IMR-90 (cell line): ENCODE data around the gene TRPC3. TPM values are rescaled to one million over a fixed set of nuclear protein-coding genes. Genes with fewer than 3 reads are reported as not detected.

Experiments used
- ATAC-seq: fragments of 200-7000 bp; cut with Tn5 transposase; 2 replicates; pipeline ENCODE4 v1.9.1; 2020; ENCODE audit warnings: low read depth, mild to moderate bottlenecking, moderate library complexity
- BruUV-seq: library from RNA; stranded (reverse); fragments of 400-500 nt; replicated peaks from 2 replicates; lab custom pipeline; 2021; lab: Mats Ljungman, UMichigan
- CTCF ChIA-PET: fragments of 300-600 bp; formaldehyde crosslinking; extraction: SDS; loops from one replicate; lab custom pipeline; 2021; ENCODE audit warnings: antibody characterized with exemption; lab: Yijun Ruan, JAX
- POLR2A ChIA-PET: fragments of 300-600 bp; sonication (Branson Sonifier 250); formaldehyde crosslinking; loops from one replicate; lab custom pipeline; 2022; ENCODE audit warnings: antibody characterized with exemption; ENCODE audit not compliant: unreplicated experiment; lab: Charles Lee
- DNase-seq: peaks from one replicate; pipeline ENCODE4 v3.0.0; 2013
- H2AFZ ChIP-seq: replicated peaks from 2 replicates; pipeline ENCODE3; 2013; ENCODE audit warnings: low read length, mild to moderate bottlenecking; ENCODE audit not compliant: poor library complexity
- H2AK5ac ChIP-seq: 2 replicates; pipeline ENCODE4 v1.6.1; 2013; ENCODE audit warnings: low read depth, low read length, inconsistent platforms
- H2AK9ac ChIP-seq: replicated peaks from 2 replicates; pipeline ENCODE3; 2013; ENCODE audit warnings: mild to moderate bottlenecking, low read depth, low read length, moderate library complexity; ENCODE audit not compliant: poor library complexity
- H2BK120ac ChIP-seq: 2 replicates; pipeline ENCODE4 v1.6.1; 2013; ENCODE audit warnings: low read depth, low read length, inconsistent platforms
- H2BK15ac ChIP-seq: 3 replicates; pipeline ENCODE4 v1.6.1; 2013; ENCODE audit warnings: low read depth, low read length, inconsistent platforms
- H2BK20ac ChIP-seq: 2 replicates; pipeline ENCODE4 v1.6.1; 2013; ENCODE audit warnings: low read depth, mild to moderate bottlenecking, inconsistent platforms, low read length, moderate library complexity
- H2BK5ac ChIP-seq: 2 replicates; pipeline ENCODE4 v1.6.1; 2013; ENCODE audit warnings: mild to moderate bottlenecking, low read depth, low read length, inconsistent platforms; ENCODE audit not compliant: poor library complexity, severe bottlenecking
- H3K14ac ChIP-seq: replicated peaks from 2 replicates; pipeline ENCODE4 v1.6.1; 2013; ENCODE audit warnings: low read depth, low read length, inconsistent platforms
- H3K18ac ChIP-seq: 2 replicates; pipeline ENCODE4 v1.6.1; 2013; ENCODE audit warnings: low read depth, low read length, control low read depth
- H3K23ac ChIP-seq: 2 replicates; pipeline ENCODE4 v1.6.1; 2013; ENCODE audit warnings: low read depth, low read length, inconsistent platforms
- H3K27ac ChIP-seq: 2 replicates; pipeline ENCODE4 v1.5.1; 2013; ENCODE audit warnings: mild to moderate bottlenecking, control low read depth, low read length; ENCODE audit not compliant: insufficient read depth
- H3K27me3 ChIP-seq: 2 replicates; pipeline ENCODE4 v1.6.1; 2013; ENCODE audit warnings: low read length; ENCODE audit not compliant: control insufficient read depth, insufficient read depth
- H3K36me3 ChIP-seq: 2 replicates; pipeline ENCODE4 v1.6.1; 2013; ENCODE audit warnings: low read length, mixed read lengths; ENCODE audit not compliant: control insufficient read depth, insufficient read depth
- H3K4ac ChIP-seq: 2 replicates; pipeline ENCODE4 v1.6.1; 2013; ENCODE audit warnings: low read depth, low read length, inconsistent platforms
- H3K4me1 ChIP-seq: 2 replicates; pipeline ENCODE4 v1.6.1; 2013; ENCODE audit warnings: low read length, mixed read lengths; ENCODE audit not compliant: control insufficient read depth, insufficient read depth
- H3K4me2 ChIP-seq: 2 replicates; pipeline ENCODE4 v1.6.1; 2013; ENCODE audit warnings: low read depth, mild to moderate bottlenecking, control low read depth, low read length, moderate library complexity
- H3K4me3 ChIP-seq: 2 replicates; pipeline ENCODE4 v1.5.1; 2013; ENCODE audit warnings: low read depth, mild to moderate bottlenecking, control low read depth, low read length, moderate library complexity; ENCODE audit not compliant: insufficient read depth
- H3K56ac ChIP-seq: 2 replicates; pipeline ENCODE4 v1.6.1; 2013; ENCODE audit warnings: low read length, inconsistent platforms; ENCODE audit not compliant: insufficient read depth; ENCODE audit errors: extremely low read depth
- H3K79me1 ChIP-seq, 2 experiments: 2 replicates each; pipeline ENCODE4 v1.6.1; 2013; ENCODE audit warnings: low read length in 2 of 2, inconsistent platforms in 1 of 2, low read depth in 1 of 2
- H3K9ac ChIP-seq: 2 replicates; pipeline ENCODE4 v1.6.1; 2013; ENCODE audit warnings: low read depth, low read length, control low read depth
- H3K9me1 ChIP-seq: 2 replicates; pipeline ENCODE4 v1.6.1; 2013; ENCODE audit warnings: low read length, inconsistent platforms; ENCODE audit not compliant: insufficient read depth
- H3K9me3 ChIP-seq: 2 replicates; pipeline ENCODE4 v1.6.1; 2013; ENCODE audit warnings: low read length; ENCODE audit not compliant: control insufficient read depth, insufficient read depth
- H4K20me1 ChIP-seq: 2 replicates; pipeline ENCODE4 v1.6.1; 2013; ENCODE audit warnings: low read length, inconsistent platforms; ENCODE audit not compliant: insufficient read depth
- H4K5ac ChIP-seq: 2 replicates; pipeline ENCODE4 v1.6.1; 2013; ENCODE audit warnings: mild to moderate bottlenecking, low read depth, low read length, control low read depth
- H4K8ac ChIP-seq, 2 experiments: 2 replicates each; pipeline ENCODE4 v1.6.1; 2013; ENCODE audit warnings: low read depth in 2 of 2, low read length in 2 of 2, control low read depth in 1 of 2, inconsistent platforms in 1 of 2
- H4K91ac ChIP-seq: 2 replicates; pipeline ENCODE4 v1.6.1; 2013; ENCODE audit warnings: low read depth, low read length, inconsistent platforms; ENCODE audit not compliant: insufficient read depth
- CEBPB ChIP-seq: IDR thresholded peaks from 2 replicates; pipeline ENCODE4 v1.6.1; 2012; ENCODE audit warnings: low read depth, low read length, improper control_type of control experiment
- CHD1 ChIP-seq: IDR thresholded peaks from 2 replicates; pipeline ENCODE4 v1.6.1; 2012; ENCODE audit warnings: low read depth, low read length, improper control_type of control experiment
- CTCF ChIP-seq: conservative IDR thresholded peaks from 2 replicates; pipeline ENCODE4 v1.5.1; 2012; ENCODE audit warnings: mild to moderate bottlenecking, low read depth, low read length, improper control_type of control experiment
- FOS ChIP-seq: fragments of 150-350 bp; IDR thresholded peaks from 2 replicates; pipeline ENCODE4 v1.6.1; 2016; ENCODE audit warnings: low read depth, low read length
- MAFK ChIP-seq: IDR thresholded peaks from 2 replicates; pipeline ENCODE4 v1.6.1; 2012; ENCODE audit warnings: low read depth, low read length, improper control_type of control experiment
- MAZ ChIP-seq: IDR thresholded peaks from 2 replicates; pipeline ENCODE4 v1.6.1; 2012; ENCODE audit warnings: low read depth, mild to moderate bottlenecking, low read length, improper control_type of control experiment, moderate library complexity, borderline replicate concordance
- MXI1 ChIP-seq: IDR thresholded peaks from 2 replicates; pipeline ENCODE4 v1.6.1; 2012; ENCODE audit warnings: low read depth, mild to moderate bottlenecking, low read length, moderate library complexity, borderline replicate concordance
- NFE2L2 ChIP-seq: fragments of 150-350 bp; IDR thresholded peaks from 2 replicates; pipeline ENCODE4 v1.6.1; 2016; ENCODE audit warnings: low read depth, mild to moderate bottlenecking, low read length
- RAD21 ChIP-seq: IDR thresholded peaks from 2 replicates; pipeline ENCODE4 v1.6.1; 2012; ENCODE audit warnings: low read length, improper control_type of control experiment
- RCOR1 ChIP-seq: IDR thresholded peaks from 2 replicates; pipeline ENCODE4 v1.6.1; 2012; ENCODE audit warnings: mild to moderate bottlenecking, low read length, improper control_type of control experiment; ENCODE audit not compliant: insufficient replicate concordance
- SMC3 ChIP-seq: fragments of 150-350 bp; IDR thresholded peaks from 2 replicates; pipeline ENCODE4 v1.6.1; 2016; ENCODE audit warnings: low read depth, mild to moderate bottlenecking, antibody characterized with exemption, low read length, moderate library complexity
- USF2 ChIP-seq: fragments of 150-350 bp; IDR thresholded peaks from 2 replicates; pipeline ENCODE4 v1.6.1; 2017; ENCODE audit warnings: mild to moderate bottlenecking, antibody characterized with exemption, low read length, low read depth
- whole genome bisulfite sequencing, 2 experiments: methylation state at CpG; one replicate each; pipeline versions ENCODE4 v1.1.5 to v1.1.7; 2013; ENCODE audit warnings: missing lambda C conversion rate in 2 of 2; ENCODE audit not compliant: insufficient read length in 1 of 2; ENCODE audit errors: extremely low coverage in 2 of 2; 5-methylcytosine and 5-hydroxymethylcytosine counted together
- dilution Hi-C: fragments of 300-500 bp; cut with HindIII; formaldehyde crosslinking; loops from one replicate; pipeline ENCODE4 v1.14.3; 2018; ENCODE audit warnings: low sequenced_read_pairs; ENCODE audit not compliant: unreplicated experiment
- in situ Hi-C: fragments of 300-500 bp; cut with MboI; formaldehyde crosslinking; loops from 3 replicates; pipeline ENCODE4 v1.14.3; 2019; ENCODE audit warnings: low sequenced_read_pairs, inconsistent platforms, mixed read lengths
- intact Hi-C: fragments of 100-400 bp; cut with micrococcal nuclease; formaldehyde crosslinking; loops from 2 replicates; pipeline ENCODE4 v1.10.0; 2022
- polyA plus RNA-seq, 3 experiments: library from polyadenylated mRNA; depleted of rRNA; stranded (reverse); fragments of >200 nt; gene quantifications; 2 replicates each; pipeline ENCODE4 v1.2.3, GENCODE V29; 2012; ENCODE audit warnings: low replicate concordance in 1 of 3
- total RNA-seq: library from RNA; depleted of rRNA; stranded (reverse); fragments of >200 nt; gene quantifications from 2 replicates; pipeline ENCODE4 v1.2.3, GENCODE V29; 2012

Gene TRPC3
- total and polyA plus RNA-seq, 2 of the 4 experiments (the other 2 are of a cell fraction) = 1.1 to 2.7 TPM

GRCh38 chr4:121863799-121864198 lies 88.1 kb downstream of the TRPC3 start (continued):
- TF ChIP-seq CEBPB (no peak), CTCF (no peak)

- H3K4ac ChIP-seq = no peak overlapping the region
- no peak overlapping the region for H2BK120ac ChIP-seq
- no peak overlapping the region for H2BK20ac ChIP-seq
- no peak overlapping the region for H2AFZ ChIP-seq
- no TSS peak for BruUV-seq
- H3K4me1 ChIP-seq = no peaks in the 10 kb centered on the region
- H3K36me3 ChIP-seq = peaks cover 13% of the 10 kb centered on the region
- H3K27ac ChIP-seq = no peak overlapping the region
- no peak overlapping the region for H2BK5ac ChIP-seq
- no peaks in the 10 kb centered on the region for H3K27me3 ChIP-seq
- no peaks in the 10 kb centered on the region for H3K9me3 ChIP-seq
- ChIA-PET POLR2A (interaction anchor here (0.7 kb wide), 1 partner anchor 442 kb away, joined by 3 read pairs; no protein-coding TSS in a partner anchor), CTCF (no interaction called here)
- in situ Hi-C loops = no loop called here
- H3K4me3 ChIP-seq = no peak overlapping the region
- H3K23ac ChIP-seq = no peak overlapping the region
- H3K4me2 ChIP-seq = no peak overlapping the region
- intact Hi-C loops = no loop called here
- H3K56ac ChIP-seq = no peak overlapping the region
- TF ChIP-seq NFE2L2 (no peak), FOS (no peak), RAD21 (no peak), USF2 (no peak), MAFK (no peak), CTCF (no peak), CHD1 (no peak), MXI1 (no peak), MAZ (no peak), SMC3 (no peak), RCOR1 (no peak)
- H2BK15ac ChIP-seq = no peak overlapping the region
- no peak overlapping the region for H2AK9ac ChIP-seq
- no peak overlapping the region for H3K9ac ChIP-seq
- H4K91ac ChIP-seq = no peak overlapping the region
- H4K8ac ChIP-seq = no peak overlapping the region
- H3K79me1 ChIP-seq = peaks cover 6 to 8% of the 10 kb centered on the region in 2 experiments; a peak in 3 of 4 replicates
- no peak overlapping the region for H2AK5ac ChIP-seq
- H3K14ac ChIP-seq = no peak overlapping the region
- no peaks in the 10 kb centered on the region for H4K20me1 ChIP-seq
- dilution Hi-C loops = no loop called here
- no peak overlapping the region for H4K5ac ChIP-seq
- no peak overlapping the region for H3K18ac ChIP-seq
- no CpG with 5 or more reads among the region's 2 CpGs for WGBS, 2 experiments
- DNase-seq (no peak), ATAC-seq (no peak)
- no peaks in the 10 kb centered on the region for H3K9me1 ChIP-seq
Observed at GRCh38 chr4:121861426-121861825, 90.4 kb downstream of the TRPC3 start.
